ENCODE measurements around the gene OR51F1.
"Not testable (repeated sequence)": the region's sequence is repeated elsewhere in the genome, so short reads cannot be mapped to it uniquely, and the experiment has no call there.

Gene OR51F1

GRCh38 chr11:4769838-4770237, at the start of gene OR51F1:
OR51F1 (minus strand) TSS chr11:4769938; CDS start chr11:4769938, 0 bp downstream.
- DNase-seq, result no peak

- no peak for DNase-seq
These were observed 39.5 kb upstream of the OR51F1 start for GRCh38 chr11:4809246-4809645.

GRCh38 chr11:4808476-4808875, 38.7 kb upstream of the OR51F1 start:
- no peak for DNase-seq

- DNase-seq, result no peak
These were observed 34.5 kb upstream of the OR51F1 start, which contains the start of gene OR52R1 for GRCh38 chr11:4804280-4804679. OR52R1 (minus strand) TSS chr11:4804380; CDS start chr11:4804380, 0 bp downstream.

- DNase-seq, result not testable (repeated sequence)
These were observed 31.6 kb upstream of the OR51F1 start for GRCh38 chr11:4801316-4801715.

GRCh38 chr11:4798427-4799183, 28.9 kb upstream of the OR51F1 start:
- DNase-seq, result no peak

- DNase-seq, result no peak
These were observed 27.5 kb upstream of the OR51F1 start for GRCh38 chr11:4797206-4797605.

GRCh38 chr11:4782454-4782853, 12.7 kb upstream of the OR51F1 start:
- no peak for DNase-seq

- no peak for DNase-seq
These were observed 1.6 kb downstream of the OR51F1 start for GRCh38 chr11:4768094-4768493.

GRCh38 chr11:4766420-4767043, 3.2 kb downstream of the OR51F1 start:
- DNase-seq, result no peak

GRCh38 chr11:4763096-4763495, 6.6 kb downstream of the OR51F1 start:
- DNase-seq, result no peak

GRCh38 chr11:4751201-4751600, 18.5 kb downstream of the OR51F1 start:
- no peak for DNase-seq

GRCh38 chr11:4748438-4748837, 21.3 kb downstream of the OR51F1 start:
- DNase-seq, result no peak

- no peak for DNase-seq
These were observed 29.0 kb downstream of the OR51F1 start for GRCh38 chr11:4740735-4741134.

- DNase-seq, result no peak
These were observed 42.6 kb downstream of the OR51F1 start for GRCh38 chr11:4727171-4727570.

- DNase-seq, result not testable (repeated sequence)
These were observed 46.9 kb downstream of the OR51F1 start for GRCh38 chr11:4722616-4723534.

Data from NCI-H69 (cell line).